GM12892 (cell line): Measurements from ENCODE around the gene OSTF1.

Source experiments
- POLR2A ChIP-seq: IDR thresholded peaks from 2 replicates; pipeline ENCODE4 v1.6.1; 2011; ENCODE audit warnings: low read depth, low read length, control low read depth
- POLR2AphosphoS5 ChIP-seq: IDR thresholded peaks from 2 replicates; pipeline ENCODE4 v1.6.1; 2011; ENCODE audit warnings: low read depth, low read length, control low read depth
- TAF1 ChIP-seq: IDR thresholded peaks from 2 replicates; pipeline ENCODE4 v1.6.1; 2011; ENCODE audit warnings: low read depth, mild to moderate bottlenecking, control low read depth, low read length, borderline replicate concordance

DNA sequence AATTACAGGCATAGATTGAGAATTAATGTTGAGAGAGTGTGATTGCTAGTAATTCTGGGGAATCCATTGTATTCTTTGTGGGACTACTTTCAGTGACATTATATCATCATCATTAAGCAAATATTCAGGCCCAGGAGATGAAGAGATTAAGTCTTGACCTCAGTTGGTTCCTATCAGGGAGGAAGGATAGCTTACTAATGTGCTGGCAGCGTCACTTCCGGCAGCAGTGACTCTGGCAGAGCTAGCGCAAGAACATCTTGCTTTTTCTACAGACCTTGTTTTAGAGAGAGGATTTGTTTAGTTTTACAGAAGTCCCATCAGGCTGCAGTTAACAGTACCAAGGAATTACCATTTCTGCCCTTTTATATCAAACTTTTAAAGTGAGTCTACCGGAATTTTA, 20.3 kb downstream of the OSTF1 start:
- TF ChIP-seq POLR2A (no peak), POLR2AphosphoS5 (no peak), TAF1 (no peak)
